Lower leg skin (tissue), 3 donors: Measurements from ENCODE around the gene ZNF511.

Experiments
- CTCF ChIP-seq, 3 donors: fragments of 450-650 bp; IDR thresholded peaks; one replicate each; pipeline ENCODE4 v1.5.1; 2016; ENCODE audit warnings: antibody characterized with exemption in 3 of 3, mild to moderate bottlenecking in 3 of 3, moderate library complexity in 2 of 3
- POLR2A ChIP-seq, 2 donors: fragments of 450-650 bp; IDR thresholded peaks; one replicate each; pipeline ENCODE4 v1.6.1; 2016 to 2017; ENCODE audit warnings: antibody characterized with exemption in 2 of 2, mild to moderate bottlenecking in 1 of 2, moderate library complexity in 1 of 2

- TF ChIP-seq CTCF (IDR thresholded peaks at IDR 0.05), result no peak
- no peak for TF ChIP-seq POLR2A (IDR thresholded peaks at IDR 0.05)
These were observed 10.2 kb upstream of the ZNF511 start for GRCh38 chr10:133298466-133298865.
